Stimulated activated CD8-positive, alpha-beta memory T cell treated with anti-CD3 and anti-CD28 coated beads, Interleukin-2, amount 100 ng/mL, for 1 hour (primary cell): Measurements from ENCODE around the gene YTHDF1.

Source experiments
- DNase-seq, 2 donors: peaks; one replicate each; pipeline ENCODE4 v3.0.0-alpha.2; 2020; ENCODE audit warnings: low read depth in 2 of 2

The YTHDF1 gene

DNA sequence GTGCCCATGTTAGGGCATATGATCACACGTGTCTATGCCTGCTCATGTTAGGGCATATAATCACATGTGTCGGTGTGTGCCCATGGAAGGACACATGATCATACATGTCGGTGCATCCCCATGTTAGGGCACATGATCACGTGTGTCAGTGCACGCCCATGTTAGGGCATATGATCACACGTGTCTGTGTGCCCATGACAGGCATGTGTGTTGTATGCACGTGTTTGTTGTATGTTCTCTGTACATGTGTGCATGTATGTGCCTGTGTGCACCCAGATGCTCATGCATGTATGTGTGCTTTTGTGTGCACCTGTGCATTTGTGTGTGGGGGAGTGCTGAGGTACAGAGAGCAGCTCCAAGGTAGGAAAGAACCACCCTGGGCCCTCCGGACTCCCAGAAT lies 29.8 kb downstream of the YTHDF1 start:
- no peak for DNase-seq

DNA sequence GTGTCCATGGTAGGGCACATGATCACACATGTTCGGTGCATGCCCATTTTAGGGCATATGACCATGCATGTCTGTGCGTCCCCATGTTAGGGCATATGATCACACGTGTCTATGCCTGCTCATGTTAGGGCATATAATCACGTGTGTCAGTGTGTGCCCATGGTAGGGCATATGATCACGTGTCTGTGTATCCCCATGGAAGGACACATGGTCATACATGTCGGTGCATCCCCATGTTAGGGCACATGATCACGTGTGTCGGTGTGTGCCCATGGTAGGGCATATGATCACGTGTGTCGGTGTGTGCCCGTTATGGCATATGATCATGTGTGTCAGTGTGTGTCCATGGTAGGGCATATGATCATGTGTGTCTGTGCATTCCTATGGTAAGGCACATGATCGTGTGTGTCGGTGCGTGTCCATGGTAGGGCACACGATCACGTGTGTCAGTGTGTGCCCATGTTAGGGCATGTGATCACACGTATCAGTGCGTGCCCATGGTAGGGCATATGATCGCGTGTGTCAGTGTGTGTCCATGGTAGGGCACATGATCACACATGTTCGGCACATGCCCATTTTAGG lies 30.6 kb downstream of the YTHDF1 start:
- DNase-seq = no peak

DNA sequence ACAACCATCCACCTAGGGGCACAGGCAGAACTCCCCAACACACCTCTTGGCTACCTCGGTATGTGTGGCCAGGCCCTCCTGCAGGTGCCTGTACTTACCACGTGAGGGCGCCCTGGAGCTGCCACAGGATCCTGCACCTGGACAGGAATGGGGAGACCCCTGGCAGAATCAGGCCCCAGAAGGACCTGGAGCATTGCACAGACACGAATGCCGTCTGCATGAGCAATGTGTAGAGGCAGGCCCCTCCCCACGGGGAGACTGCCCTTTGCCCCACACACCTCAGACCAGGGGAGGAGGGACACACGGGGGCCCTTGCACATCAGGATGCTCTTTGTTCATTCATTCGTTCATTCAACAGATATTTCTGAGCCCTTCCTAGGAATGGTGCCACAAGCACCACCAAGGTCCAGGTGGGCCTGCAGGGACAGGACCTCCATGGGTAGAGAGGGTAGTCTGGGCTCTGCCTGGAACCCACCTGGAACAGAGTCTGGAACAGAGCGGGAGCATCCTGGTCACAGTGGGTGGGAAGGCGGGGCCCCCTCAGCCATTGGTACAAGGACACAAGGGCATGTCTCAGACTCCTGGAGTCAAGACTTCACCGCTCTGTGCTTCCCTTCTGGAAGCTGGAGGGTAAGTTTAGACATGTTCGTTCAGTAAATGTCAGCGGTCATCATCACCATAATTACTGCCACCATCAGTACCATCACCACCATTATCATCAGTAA lies 32.3 kb downstream of the YTHDF1 start:
- DNase-seq = peak in 1 of 2 donors; percentile 18

DNA sequence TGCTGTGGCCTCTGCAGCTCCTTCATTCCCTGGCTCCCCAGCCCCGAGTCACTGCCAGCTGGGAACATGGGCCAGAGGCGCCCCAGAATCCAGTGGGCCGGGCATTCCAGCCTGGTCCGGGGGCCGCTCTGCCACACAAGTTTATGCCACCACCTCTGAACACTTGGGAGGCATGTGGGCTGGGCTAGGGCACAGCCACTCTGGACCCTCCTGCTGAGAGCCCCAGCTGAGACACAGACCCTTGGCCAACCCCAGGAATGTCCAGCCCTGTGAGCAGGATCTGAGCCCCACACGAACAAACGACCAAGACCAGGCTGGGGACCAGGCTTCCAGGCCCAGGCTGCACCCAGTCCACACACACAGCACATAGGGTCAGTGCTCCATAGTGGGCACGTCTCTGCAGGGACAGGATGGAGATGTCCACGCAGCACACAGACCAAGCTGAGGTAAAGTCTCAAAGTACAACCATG lies 33.0 kb downstream of the YTHDF1 start:
- DNase-seq = no peak

DNA sequence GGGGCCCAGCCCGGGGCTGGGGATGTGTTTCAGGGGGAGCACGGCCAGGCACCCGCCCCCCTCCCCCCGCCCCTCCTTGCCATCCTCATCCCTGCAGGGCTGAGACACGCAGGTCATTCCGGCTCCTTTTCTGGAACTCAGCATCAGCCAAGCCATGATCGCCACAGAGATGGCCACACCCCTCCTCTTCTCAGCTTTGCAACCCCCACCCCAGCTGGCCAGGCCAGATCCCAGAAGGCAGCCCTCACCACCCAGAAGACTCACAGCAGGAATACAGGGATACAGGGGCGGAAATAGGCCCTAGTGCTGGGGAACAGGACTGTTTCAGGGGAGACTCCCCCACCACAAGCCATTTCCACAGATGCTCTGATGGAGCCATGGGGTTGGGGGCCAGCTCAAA lies 33.5 kb downstream of the YTHDF1 start:
- DNase-seq = no peak

DNA sequence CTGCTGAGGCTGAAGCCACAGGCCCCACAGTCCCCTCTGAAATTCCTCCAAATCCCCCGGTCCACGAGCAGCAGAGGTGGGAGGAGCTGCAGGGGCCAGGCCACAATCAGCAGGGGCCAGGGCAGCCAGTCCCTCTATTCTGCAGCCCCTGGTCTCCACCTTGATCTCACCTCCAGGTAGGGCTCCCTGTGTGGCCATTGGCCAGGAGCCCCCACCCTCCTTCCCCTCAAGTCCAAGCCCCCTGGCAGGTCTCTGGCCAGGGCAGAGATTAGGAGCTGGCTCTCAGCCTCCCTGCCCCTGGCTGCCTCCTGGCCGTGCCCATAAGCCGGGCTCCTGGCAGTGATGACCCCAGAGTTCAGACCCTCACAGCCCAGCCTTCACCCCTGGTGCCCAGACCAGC lies 34.7 kb downstream of the YTHDF1 start:
- no peak for DNase-seq

DNA sequence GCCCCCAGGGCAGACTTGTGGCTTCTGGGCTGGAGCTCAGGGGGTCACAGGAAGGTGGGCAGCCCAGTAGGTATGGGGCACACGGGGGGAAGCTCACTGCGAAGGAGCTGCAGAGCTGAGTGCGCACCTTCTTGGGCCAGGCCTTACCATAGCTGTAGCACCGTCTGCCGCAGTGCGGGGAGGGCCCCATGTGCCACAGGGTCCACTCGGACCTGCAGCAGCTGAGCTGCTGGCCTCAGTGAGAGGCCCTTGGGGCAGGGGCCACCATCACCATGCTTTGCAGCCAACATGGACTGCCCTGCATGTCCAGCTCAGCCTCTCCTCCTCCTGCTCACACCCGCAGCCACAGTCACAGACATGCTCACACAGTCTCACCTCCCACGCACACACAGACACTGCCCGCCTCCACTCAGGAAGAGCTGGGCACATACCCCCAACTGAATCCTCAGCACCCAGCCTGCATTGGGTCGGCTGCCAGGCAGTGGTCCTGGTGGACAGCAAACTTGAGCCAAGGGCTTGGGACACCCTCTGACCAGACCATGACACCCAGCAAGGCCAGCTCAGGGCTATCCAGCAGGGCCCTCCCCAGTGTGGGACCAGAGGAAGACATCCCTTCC lies 35.3 kb downstream of the YTHDF1 start:
- DNase-seq = no peak

DNA sequence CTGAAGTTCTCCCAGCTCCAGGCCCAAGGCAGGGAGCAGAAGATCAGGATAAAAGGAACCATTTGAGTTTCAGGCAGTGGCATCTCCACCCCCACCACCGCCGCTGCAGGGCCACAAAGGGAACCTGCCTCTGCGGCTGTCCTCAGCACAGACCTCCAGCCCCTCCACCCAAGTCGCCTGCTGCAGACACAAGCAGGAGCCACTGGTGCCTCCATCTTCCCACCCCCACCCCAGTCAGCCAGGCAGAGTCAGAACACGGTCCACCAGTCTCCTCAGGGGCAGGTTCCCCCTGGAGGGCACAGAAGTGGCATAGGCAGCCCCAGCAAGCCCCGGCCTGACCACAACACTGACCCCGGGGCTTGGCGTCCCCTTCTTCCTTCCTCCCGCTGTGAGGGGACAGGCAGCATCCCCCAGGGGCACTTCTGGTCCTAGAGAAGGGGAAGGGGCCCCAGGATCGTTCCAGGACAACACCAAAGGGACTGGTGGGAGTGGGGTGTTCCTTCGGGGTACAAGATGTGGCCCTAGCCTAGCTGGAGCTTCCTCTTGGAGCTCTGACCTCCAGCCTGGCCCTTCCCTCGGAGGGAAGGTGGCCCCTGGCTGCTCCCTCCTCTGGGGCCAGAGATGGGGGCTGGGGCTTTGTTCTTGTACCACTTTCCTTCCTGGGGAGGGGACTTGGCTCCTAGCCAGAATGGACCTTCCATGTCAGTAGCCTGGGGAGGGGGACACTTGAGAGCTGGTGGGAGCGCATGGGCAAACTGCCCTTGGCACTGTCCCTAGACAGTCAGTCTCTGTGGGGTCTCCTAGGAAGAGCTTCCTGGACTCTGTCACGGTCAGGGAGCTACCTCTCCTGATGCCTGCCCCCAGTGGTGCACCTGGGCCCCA lies 36.0 kb downstream of the YTHDF1 start:
- no peak for DNase-seq

DNA sequence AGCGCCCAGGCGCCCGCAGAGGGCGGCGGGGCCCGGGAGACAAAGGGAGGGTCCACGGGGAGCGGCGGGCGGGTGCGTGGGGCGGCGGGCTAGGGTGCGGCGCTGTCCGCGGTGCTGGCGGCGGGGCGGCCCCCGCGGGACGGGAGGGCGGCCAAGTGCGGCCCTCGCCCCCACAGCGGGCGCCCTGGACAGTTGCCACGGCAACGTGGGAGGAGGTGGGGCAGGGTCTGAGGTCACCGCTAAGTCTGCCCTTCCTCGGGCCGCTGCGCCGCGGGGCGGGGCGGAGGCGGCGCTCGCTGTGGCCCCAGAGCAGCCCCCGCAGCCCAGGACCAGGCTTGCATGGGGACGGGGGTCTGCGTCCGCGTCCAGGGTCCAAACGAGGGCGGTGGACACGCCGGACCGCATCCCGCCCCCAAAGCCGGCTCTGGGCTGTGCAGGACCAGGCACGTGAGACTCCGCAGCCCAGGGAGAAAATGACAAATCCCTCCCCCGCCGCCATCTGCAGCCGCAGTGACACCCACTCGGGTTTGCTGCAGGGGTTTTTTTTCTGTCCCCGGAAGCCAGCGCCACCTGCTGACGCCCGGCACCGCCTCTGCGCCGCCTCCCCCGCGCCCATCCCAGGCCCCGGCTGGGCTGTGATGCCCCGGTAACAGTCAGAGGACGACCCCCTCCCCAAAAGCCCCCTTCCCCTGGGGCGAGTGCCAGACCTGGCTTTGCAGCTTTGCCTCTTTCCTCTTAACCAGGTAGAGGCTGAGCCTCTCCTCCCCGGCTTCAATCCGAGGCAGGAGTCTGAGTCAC lies 36.8 kb downstream of the YTHDF1 start:
- peak; percentile 47 to 64 for DNase-seq

DNA sequence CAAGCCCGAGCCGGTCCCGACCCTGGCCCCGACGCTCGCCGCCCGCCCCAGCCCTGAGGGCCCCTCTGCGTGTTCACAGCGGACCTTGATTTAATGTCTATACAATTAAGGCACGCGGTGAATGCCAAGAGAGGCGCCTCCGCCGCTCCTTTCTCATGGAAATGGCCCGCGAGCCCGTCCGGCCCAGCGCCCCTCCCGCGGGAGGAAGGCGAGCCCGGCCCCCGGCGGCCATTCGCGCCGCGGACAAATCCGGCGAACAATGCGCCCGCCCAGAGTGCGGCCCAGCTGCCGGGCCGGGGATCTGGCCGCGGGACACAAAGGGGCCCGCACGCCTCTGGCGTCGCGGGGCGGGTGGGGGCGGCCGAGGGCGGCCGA lies 37.5 kb downstream of the YTHDF1 start:
- no peak for DNase-seq

DNA sequence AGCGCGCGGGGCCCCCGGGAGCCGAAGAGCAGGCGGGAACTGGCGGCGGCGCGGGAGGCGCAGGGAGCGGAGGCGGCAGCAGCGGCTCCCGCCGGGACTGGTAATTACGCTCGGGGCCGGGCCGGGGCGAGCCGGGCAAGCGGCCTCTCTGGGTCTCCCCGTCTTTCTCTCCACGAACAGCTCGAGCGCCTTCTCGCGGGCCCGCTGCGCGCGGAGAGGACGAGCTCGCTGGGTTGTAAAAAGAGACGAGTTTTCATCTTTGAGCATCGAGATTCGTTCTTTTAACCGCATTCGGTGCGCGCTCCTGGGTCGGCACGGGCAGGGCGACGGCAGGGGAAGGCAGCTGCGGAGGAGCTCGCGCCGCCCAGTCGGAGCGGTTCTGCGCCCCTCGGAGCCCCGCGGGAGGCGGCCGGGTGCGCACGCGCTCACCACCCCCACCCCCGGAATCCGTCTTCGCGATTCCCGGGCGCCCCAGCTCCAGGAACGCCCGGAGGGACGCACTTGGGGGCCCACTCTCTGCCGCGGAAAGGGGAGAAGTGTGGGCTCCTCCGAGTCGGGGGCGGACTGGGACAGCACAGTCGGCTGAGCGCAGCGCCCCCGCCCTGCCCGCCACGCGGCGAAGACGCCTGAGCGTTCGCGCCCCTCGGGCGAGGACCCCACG lies 38.0 kb downstream of the YTHDF1 start:
- no peak for DNase-seq

DNA sequence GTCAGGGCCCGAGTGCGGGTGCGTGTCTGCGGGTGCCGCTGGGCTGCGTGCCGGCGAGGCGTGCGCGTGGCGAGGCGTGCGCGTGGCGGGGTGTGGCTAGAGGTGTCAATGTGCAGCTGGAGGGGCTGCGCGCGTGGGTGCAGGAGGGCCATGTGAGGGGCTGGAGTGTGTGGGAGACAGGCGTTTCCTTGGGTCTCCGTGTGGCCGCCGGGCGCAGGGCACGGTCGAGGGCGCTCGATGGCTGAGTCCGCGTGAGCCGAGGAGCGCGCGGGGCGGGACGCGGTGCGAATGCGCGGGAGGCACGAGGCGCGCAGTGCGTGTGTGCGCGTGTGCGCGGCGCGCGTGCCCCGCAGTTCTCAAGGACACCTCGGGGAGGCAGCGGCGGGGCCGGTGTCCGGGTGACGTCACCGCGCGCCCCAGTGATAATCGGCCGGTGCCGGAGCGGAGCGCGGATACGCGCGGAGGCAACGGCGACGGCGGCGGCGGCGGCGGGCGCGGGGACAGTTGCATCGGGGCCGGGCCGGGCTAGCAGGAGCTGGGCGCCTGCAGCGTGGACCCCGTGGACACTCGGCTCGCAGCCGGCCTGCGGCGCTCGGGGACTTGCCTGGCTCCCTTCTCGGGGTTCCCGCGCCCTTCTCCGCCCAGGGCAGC lies 38.7 kb downstream of the YTHDF1 start:
- DNase-seq = no peak

DNA sequence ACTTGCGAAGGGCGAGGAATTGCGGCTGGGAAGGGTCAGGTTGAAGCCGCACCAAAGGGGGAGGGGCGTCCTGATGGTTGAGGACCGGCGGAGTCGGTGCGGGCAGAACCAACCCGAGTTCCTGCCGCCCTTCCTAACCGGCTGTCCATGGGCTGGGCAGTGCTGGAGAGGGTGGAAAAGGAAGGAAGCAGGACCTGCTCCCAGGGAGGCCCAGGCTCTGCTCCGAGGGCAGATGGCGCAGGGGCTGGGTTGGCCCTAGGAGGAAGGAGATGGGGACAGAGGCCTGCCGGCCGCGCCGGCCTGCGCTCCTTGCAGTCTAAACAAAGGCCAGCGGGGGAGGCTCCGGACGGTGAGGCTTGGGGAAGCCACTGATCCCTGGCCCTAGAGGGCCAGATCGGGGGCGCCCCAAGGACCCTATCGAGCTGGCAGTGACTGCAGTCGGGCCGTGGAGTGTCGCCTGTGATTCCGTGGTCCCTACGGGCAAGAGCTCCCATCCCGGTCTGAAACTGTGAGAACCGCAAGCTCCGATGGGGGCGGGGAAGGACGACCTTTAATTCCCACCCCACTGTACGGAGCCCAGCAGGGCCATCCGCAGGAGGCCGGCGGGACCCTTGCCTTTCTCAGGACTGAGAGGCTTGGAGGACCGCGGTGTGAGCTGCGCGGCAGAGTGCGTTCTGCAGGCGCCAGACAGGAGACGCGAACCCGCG lies 39.4 kb downstream of the YTHDF1 start:
- no peak for DNase-seq

DNA sequence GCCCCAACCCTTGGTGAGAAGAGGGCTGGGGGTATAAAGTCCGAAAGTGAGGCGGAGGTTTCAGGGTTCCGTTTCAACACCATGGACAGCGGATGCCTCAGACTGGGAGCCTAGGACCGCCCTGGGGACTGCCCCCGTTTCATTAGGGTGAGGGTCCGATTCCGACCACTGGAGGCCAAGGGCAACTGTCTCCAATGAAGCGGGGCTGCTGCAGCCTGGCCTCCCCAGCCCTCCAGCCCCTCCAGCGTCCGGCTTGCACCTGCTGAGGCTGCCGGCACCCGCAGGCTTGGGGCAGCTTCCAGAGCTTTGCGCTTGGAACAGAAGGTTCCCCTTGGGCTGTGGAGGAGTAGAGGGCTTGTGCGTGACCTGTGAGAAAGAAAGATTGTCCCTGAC lies 39.9 kb downstream of the YTHDF1 start:
- DNase-seq = no peak

DNA sequence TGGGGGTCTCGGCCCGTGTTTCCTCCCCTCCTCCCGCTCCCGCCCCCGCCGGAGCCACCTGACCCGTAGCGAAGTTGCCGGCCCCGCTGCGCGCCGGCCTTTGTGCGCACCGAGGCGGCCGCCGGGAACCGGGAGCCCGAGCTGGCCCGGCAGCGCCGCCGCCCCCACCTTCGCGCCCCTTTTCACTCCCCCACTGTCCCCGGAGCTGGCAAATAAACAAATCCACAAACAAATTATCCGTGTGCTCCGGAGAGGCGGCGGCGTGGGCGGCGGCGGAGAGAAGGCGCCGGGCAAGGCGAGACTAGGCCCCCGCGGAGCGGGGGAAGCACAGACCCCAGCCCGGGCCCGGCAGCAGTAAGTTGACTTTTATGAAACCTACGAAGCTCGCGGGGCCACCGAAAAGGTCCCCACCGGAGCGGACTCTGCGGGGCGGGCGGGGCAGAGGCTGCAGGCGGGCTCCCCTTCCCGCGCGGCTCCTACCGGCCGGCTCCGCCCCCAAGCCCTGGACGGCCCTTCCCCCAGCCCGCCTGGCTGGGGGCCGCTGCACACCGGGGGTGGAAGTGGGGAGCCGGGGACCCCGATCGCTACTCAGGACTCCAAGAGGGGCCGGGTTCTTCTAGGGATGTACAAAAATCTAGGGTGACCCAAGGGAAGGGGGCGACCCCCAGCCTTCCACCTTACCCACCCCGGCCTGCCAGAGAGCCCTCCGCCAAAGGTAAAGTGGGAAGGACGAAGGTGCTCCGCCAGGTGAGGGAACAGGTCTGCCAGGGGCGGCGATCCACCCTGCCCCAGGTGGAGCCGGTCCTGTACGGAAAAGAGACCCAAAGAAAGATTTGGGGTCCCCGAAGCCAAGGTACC lies 40.7 kb downstream of the YTHDF1 start:
- DNase-seq = no peak

DNA sequence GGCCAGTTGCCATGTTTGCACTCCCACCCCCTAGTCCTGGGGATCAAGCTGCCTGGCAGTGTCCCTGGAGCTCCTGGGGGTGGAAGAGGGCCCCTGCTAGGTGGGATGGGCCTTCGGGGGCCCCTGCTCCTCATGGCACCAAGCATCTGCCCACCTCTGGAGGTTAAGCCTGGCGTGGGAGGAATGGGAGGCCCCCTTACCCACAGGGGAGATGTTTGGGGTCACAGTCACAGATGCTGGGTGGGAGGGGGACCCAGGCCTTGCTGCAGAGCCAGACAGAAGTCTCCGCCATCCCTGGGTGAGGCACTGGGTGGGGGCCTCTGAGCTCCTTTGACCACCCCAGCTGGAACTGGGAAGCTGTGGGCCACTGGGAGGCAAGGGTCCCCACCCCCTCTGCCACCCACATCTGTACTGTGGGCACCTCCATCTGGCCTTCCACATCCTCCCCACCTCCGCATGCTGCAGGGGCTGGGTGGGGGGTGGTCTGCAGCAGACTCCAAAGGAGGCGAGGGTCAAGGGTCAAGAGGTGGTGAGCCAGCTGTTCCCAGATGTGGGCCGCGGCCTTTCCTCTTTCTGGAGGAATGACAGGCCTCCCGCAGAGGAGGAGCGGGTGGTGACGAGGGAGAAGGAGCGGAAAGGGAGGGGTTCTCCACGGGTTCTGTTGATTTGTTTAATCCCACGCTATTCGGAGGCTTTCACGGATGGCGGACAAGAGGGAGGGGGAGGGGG lies 41.5 kb downstream of the YTHDF1 start:
- DNase-seq = no peak

DNA sequence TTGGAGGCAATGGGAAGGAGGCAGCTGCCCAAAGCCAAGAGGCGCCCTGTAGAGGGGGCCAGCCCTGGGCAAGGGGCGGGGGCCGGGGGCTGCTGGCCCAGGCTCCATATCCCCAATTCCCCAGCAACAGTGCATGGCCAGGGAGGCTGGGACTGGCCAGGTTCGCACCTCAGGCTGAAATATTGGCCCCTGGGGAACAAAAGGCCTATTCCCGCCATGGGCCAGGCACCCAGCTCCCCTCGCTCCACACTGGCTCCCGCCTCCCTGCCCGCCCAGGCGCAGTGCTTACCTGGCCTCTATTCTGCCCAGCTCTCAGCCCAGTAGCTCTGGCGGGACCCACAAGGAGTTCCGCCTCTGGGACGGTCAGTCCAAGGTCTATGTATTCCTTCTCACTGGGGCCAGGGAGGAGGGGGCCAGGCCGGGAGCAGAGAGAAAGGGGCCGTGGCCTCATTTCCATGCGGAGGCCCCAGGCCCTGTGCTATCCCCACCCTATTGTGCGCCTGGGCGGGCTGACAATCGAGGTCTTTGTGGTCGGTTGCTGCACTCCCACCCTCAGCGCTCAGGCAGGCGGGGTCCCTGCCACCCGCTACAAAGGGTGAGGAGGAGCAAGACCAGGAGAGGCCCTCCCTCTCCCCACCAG lies 42.3 kb downstream of the YTHDF1 start:
- no peak for DNase-seq

DNA sequence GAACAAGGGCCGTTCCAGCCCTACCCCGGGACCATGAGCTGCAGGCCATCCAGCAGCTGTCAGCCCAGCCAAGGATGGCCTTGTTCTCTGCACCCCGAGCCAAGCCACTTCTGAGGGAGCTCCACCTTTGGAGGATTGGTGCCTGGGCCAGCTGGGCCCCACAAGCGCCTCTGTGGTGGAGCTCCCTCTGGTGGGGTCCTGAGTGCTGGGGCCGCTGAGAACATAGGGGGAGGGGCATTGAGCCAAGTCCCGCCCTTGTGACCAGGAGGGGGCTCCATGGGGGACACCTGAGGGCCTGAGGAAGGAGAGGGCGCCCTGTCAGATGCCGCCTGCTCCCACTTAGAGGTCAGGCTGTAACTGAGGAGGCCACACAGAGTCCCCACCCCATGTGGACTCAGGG lies 43.2 kb downstream of the YTHDF1 start:
- no peak for DNase-seq
